ENCODE data around the gene TMEM198. TPM values are rescaled to one million over a fixed set of nuclear protein-coding genes. Genes with fewer than 3 reads are reported as not detected.

The TMEM198 gene
- total RNA-seq, result not detected in 2 replicates

GRCh38 chr2:219543596-219544358, at the start of gene TMEM198, which contains the start of gene CHPF:
Gene TMEM198, plus strand, starts transcription at chr2:219544028. Its CDS starts 700 bp downstream, at chr2:219544728.
Gene CHPF, minus strand, starts transcription at chr2:219543809. Its CDS starts 271 bp downstream, at chr2:219543538.
- DNase-seq (ENCODE audit: low read depth in 2 of 2), result peak; percentile 90 to 93

GRCh38 chr2:219494952-219495530, 48.8 kb upstream of the TMEM198 start:
- no peak for DNase-seq (ENCODE audit: low read depth in 2 of 2)

- peak; percentile 68 to 73 for DNase-seq (ENCODE audit: low read depth in 2 of 2)
Observed at GRCh38 chr2:219495531-219496122, 48.2 kb upstream of the TMEM198 start.

GRCh38 chr2:219496247-219496824, 47.5 kb upstream of the TMEM198 start:
- no peak for DNase-seq (ENCODE audit: low read depth in 2 of 2)

- peak; percentile 16 to 23 for DNase-seq (ENCODE audit: low read depth in 2 of 2)
Observed at GRCh38 chr2:219496825-219497494, 46.9 kb upstream of the TMEM198 start.

GRCh38 chr2:219497495-219498279, 46.1 kb upstream of the TMEM198 start:
- DNase-seq (ENCODE audit: low read depth in 2 of 2), result peak; percentile 54 to 78

- peak; percentile 96 to 99 for DNase-seq (ENCODE audit: low read depth in 2 of 2)
Observed at GRCh38 chr2:219498280-219499057, 45.4 kb upstream of the TMEM198 start, which contains the start of gene GMPPA. Gene GMPPA, plus strand, starts transcription at chr2:219498891. Its CDS starts 1,085 bp downstream, at chr2:219499976.

GRCh38 chr2:219499058-219499307, 44.8 kb upstream of the TMEM198 start:
- no peak for DNase-seq (ENCODE audit: low read depth in 2 of 2)

- DNase-seq (ENCODE audit: low read depth in 2 of 2), result no peak
Observed at GRCh38 chr2:219499555-219499954, 44.3 kb upstream of the TMEM198 start.

GRCh38 chr2:219500135-219500534, 43.7 kb upstream of the TMEM198 start:
- DNase-seq (ENCODE audit: low read depth in 2 of 2), result peak in 1 of 2 donors; percentile 10

GRCh38 chr2:219501849-219502248, 42.0 kb upstream of the TMEM198 start:
- DNase-seq (ENCODE audit: low read depth in 2 of 2), result no peak

- no peak for DNase-seq (ENCODE audit: low read depth in 2 of 2)
Observed at GRCh38 chr2:219502618-219503017, 41.2 kb upstream of the TMEM198 start.

GRCh38 chr2:219505585-219505984, 38.2 kb upstream of the TMEM198 start:
- no peak for DNase-seq (ENCODE audit: low read depth in 2 of 2)

GRCh38 chr2:219506153-219506801, 37.6 kb upstream of the TMEM198 start:
- no peak for DNase-seq (ENCODE audit: low read depth in 2 of 2)

- DNase-seq (ENCODE audit: low read depth in 2 of 2), result no peak
Observed at GRCh38 chr2:219506802-219507526, 36.9 kb upstream of the TMEM198 start.

GRCh38 chr2:219507581-219508443, 36.0 kb upstream of the TMEM198 start:
- DNase-seq (ENCODE audit: low read depth in 2 of 2), result no peak

GRCh38 chr2:219508444-219508734, 35.4 kb upstream of the TMEM198 start:
- no peak for DNase-seq (ENCODE audit: low read depth in 2 of 2)
